ENCODE results near the gene BANP. TPM values are rescaled to one million over a fixed set of nuclear protein-coding genes. Genes with fewer than 3 reads are reported as not detected.

The BANP gene
- total RNA-seq, 1 experiment from 2014 or later: 37.2 TPM

GRCh38 chr16:87938412-87938949, 12.8 kb upstream of the BANP start:
- Histone ChIP-seq H3K9ac (ENCODE audit: low read length) (no peak overlapping the region), H2AFZ (ENCODE audit: low read depth, low read length, poor library complexity, severe bottlenecking) (no peak overlapping the region), H3K36me3 (ENCODE audit: control insufficient read depth in 1 of 2, insufficient read depth in 2 of 2, low read length in 2 of 2) (no peaks in the 10 kb centered on the region), H3K4me3 (replicated peaks in 1 of 2; ENCODE audit: low read depth in 1 of 2, low read length in 2 of 2) (no peak overlapping the region), H3K27ac (ENCODE audit: low read depth, low read length) (no peak overlapping the region), H3K9me2 (ENCODE audit: insufficient read depth) (no peaks in the 10 kb centered on the region), H3K4me2 (ENCODE audit: low read length) (no peak overlapping the region), H3K9me3 (ENCODE audit: control insufficient read depth in 1 of 2, insufficient read depth in 1 of 2, low read depth in 1 of 2, low read length in 2 of 2) (no peaks in the 10 kb centered on the region), H3K4me1 (ENCODE audit: control insufficient read depth in 1 of 2, insufficient read depth in 2 of 2, low read length in 2 of 2) (no peaks in the 10 kb centered on the region), H3K79me2 (ENCODE audit: insufficient read depth, low read length) (no peaks in the 10 kb centered on the region), H4K20me1 (ENCODE audit: insufficient read depth) (no peaks in the 10 kb centered on the region), H3K27me3 (ENCODE audit: insufficient read depth, low read length) (no peaks in the 10 kb centered on the region)
- no peak for TF ChIP-seq EZH2 (IDR thresholded peaks at IDR 0.05)
- intact Hi-C loops (cut with micrococcal nuclease): no loop called here
- BruUV-seq (replicated peaks): no TSS peak
- DNase-seq (ENCODE audit: low read depth, low spot score) (no peak), ATAC-seq (no peak)
- ChIA-PET CTCF (no interaction called here), POLR2A (interaction anchor here (1.2 kb wide), 1 partner anchor 13 kb away, joined by 3 read pairs; the partner anchor contains the start of gene BANP), RAD21 (ENCODE audit: low non-redundant PET in 1 of 2, low total read pairs in 2 of 2, uncharacterized antibody in 2 of 2, unreplicated experiment in 2 of 2) (no interaction called here)

GRCh38 chr16:87939562-87940423, 11.4 kb upstream of the BANP start:
- H3K79me2 ChIP-seq (ENCODE audit: insufficient read depth, low read length): no peaks in the 10 kb centered on the region
- no peaks in the 10 kb centered on the region for H3K27me3 ChIP-seq (ENCODE audit: insufficient read depth, low read length)
- no peak overlapping the region for H2AFZ ChIP-seq (ENCODE audit: low read depth, low read length, poor library complexity, severe bottlenecking)
- CTCF ChIA-PET: no interaction called here
- BruUV-seq (replicated peaks): no TSS peak
- H3K4me3 ChIP-seq (replicated peaks in 1 of 2; ENCODE audit: low read depth in 1 of 2, low read length in 2 of 2): no peak overlapping the region
- ATAC-seq (peak; percentile 81), DNase-seq (ENCODE audit: low read depth, low spot score) (no peak)
- H3K27ac ChIP-seq (ENCODE audit: low read depth, low read length): no peak overlapping the region
- no peak overlapping the region for H3K9ac ChIP-seq (ENCODE audit: low read length)
- no peaks in the 10 kb centered on the region for H4K20me1 ChIP-seq (ENCODE audit: insufficient read depth)
- H3K4me1 ChIP-seq (ENCODE audit: control insufficient read depth in 1 of 2, insufficient read depth in 2 of 2, low read length in 2 of 2): peaks cover 2 to 6% of the 10 kb centered on the region in 2 experiments
- H3K9me2 ChIP-seq (ENCODE audit: insufficient read depth): no peaks in the 10 kb centered on the region
- H3K4me2 ChIP-seq (ENCODE audit: low read length): no peak overlapping the region
- intact Hi-C loops (cut with micrococcal nuclease): no loop called here
- no peaks in the 10 kb centered on the region for H3K9me3 ChIP-seq (ENCODE audit: control insufficient read depth in 1 of 2, insufficient read depth in 1 of 2, low read depth in 1 of 2, low read length in 2 of 2)
- POLR2A ChIA-PET: interaction anchor here (1.2 kb wide), 1 partner anchor 11 kb away, joined by 3 read pairs; the partner anchor contains the start of gene BANP
- TF ChIP-seq ATF3 (IDR thresholded peaks at IDR 0.05) (no peak), YY1 (IDR thresholded peaks at IDR 0.05; ENCODE audit: extremely low read depth, insufficient replicate concordance, low read depth, low read length) (no peak), JUND (IDR thresholded peaks at IDR 0.05) (no peak), FOSL1 (IDR thresholded peaks at IDR 0.05; ENCODE audit: low read depth) (no peak), EGR1 (IDR thresholded peaks at IDR 0.05; ENCODE audit: low read depth) (no peak), ELF1 (IDR thresholded peaks at IDR 0.05; ENCODE audit: borderline replicate concordance, low read depth) (no peak), ZNF274 (IDR thresholded peaks at IDR 0.05; ENCODE audit: low read depth, low read length) (no peak), SIN3A (IDR thresholded peaks at IDR 0.05; ENCODE audit: low read depth) (no peak), CBX3 (IDR thresholded peaks at IDR 0.05; ENCODE audit: low read depth) (no peak), EZH2 (IDR thresholded peaks at IDR 0.05) (no peak), SRF (IDR thresholded peaks at IDR 0.05; ENCODE audit: low read depth) (no peak), TCF7L2 (IDR thresholded peaks at IDR 0.05; ENCODE audit: borderline replicate concordance, extremely low read depth, insufficient read depth, insufficient read length) (no peak), MAX (IDR thresholded peaks at IDR 0.05) (no peak), REST (IDR thresholded peaks at IDR 0.05; ENCODE audit: low read depth) (no peak), EZH2phosphoT487 (IDR thresholded peaks at IDR 0.05; ENCODE audit: borderline replicate concordance) (no peak), POLR2AphosphoS5 (IDR thresholded peaks at IDR 0.05; ENCODE audit: low read depth, low read length) (no peak), CEBPB (IDR thresholded peaks at IDR 0.05; ENCODE audit: low read depth) (no peak)
- RAD21 ChIA-PET (ENCODE audit: low non-redundant PET in 1 of 2, low total read pairs in 2 of 2, uncharacterized antibody in 2 of 2, unreplicated experiment in 2 of 2): no interaction called here
- H3K36me3 ChIP-seq (ENCODE audit: control insufficient read depth in 1 of 2, insufficient read depth in 2 of 2, low read length in 2 of 2): no peaks in the 10 kb centered on the region

Data from HCT116 (cell line).